Measurements from ENCODE around the gene PLEKHO1.

DNA sequence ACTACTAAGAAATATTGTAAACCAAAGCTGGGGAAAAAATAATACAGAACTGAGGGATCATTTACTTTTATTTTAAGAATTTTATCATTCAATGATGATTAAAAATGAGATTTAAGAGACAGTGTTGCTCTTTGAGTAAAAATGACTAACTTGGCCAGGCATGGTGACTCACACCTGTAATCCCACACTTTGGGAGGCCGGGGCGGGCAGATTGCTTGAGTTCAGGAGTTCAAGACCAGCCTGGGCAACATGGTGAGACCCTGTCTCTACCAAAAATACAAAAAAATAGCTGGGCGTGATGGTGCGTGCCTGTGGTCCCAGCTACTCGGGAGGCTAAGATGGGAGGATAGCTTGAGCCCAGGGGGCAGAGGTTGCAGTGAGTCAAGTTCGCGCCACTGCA, 21.8 kb upstream of the PLEKHO1 start:
- no peak for TF ChIP-seq NFE2L1 (CRISPR knock-in tag; IDR thresholded peaks at IDR 0.05)
- TF ChIP-seq ZNF317 (CRISPR knock-in tag; IDR thresholded peaks at IDR 0.05; ENCODE audit: borderline replicate concordance, low read depth): no peak
- no peak for TF ChIP-seq CREB1 (CRISPR knock-in tag; IDR thresholded peaks at IDR 0.05)
- TF ChIP-seq, protein P1, sequence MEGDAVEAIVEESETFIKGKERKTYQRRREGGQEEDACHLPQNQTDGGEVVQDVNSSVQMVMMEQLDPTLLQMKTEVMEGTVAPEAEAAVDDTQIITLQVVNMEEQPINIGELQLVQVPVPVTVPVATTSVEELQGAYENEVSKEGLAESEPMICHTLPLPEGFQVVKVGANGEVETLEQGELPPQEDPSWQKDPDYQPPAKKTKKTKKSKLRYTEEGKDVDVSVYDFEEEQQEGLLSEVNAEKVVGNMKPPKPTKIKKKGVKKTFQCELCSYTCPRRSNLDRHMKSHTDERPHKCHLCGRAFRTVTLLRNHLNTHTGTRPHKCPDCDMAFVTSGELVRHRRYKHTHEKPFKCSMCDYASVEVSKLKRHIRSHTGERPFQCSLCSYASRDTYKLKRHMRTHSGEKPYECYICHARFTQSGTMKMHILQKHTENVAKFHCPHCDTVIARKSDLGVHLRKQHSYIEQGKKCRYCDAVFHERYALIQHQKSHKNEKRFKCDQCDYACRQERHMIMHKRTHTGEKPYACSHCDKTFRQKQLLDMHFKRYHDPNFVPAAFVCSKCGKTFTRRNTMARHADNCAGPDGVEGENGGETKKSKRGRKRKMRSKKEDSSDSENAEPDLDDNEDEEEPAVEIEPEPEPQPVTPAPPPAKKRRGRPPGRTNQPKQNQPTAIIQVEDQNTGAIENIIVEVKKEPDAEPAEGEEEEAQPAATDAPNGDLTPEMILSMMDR (IDR thresholded peaks at IDR 0.05): no peak
- no peak for TF ChIP-seq SMAD3 (CRISPR knock-in tag; IDR thresholded peaks at IDR 0.05; ENCODE audit: borderline replicate concordance)
- TF ChIP-seq, protein P2, sequence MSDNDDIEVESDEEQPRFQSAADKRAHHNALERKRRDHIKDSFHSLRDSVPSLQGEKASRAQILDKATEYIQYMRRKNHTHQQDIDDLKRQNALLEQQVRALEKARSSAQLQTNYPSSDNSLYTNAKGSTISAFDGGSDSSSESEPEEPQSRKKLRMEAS (CRISPR knock-in tag; IDR thresholded peaks at IDR 0.05): no peak
- TF ChIP-seq, protein P3, sequence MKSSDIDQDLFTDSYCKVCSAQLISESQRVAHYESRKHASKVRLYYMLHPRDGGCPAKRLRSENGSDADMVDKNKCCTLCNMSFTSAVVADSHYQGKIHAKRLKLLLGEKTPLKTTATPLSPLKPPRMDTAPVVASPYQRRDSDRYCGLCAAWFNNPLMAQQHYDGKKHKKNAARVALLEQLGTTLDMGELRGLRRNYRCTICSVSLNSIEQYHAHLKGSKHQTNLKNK (CRISPR knock-in tag; IDR thresholded peaks at IDR 0.05): no peak
